Measurements from ENCODE around the gene DIP2C. TPM values are rescaled to one million over a fixed set of nuclear protein-coding genes. Genes with fewer than 3 reads are reported as not detected.

Gene DIP2C
- polyA plus RNA-seq, 1 donor from 2014 or later, result 1.4 TPM

GRCh38 chr10:298033-298432, 391.4 kb downstream of the DIP2C start:
- Mint-ChIP-seq H3K9me3 (no peaks in the 10 kb centered on the region), H3K27me3 (no peaks in the 10 kb centered on the region), H3K4me3 (peak overlapping the region in 1 of 4 donors; percentile 13), H3K4me1 (peaks cover 17 to 29% (median 19%) of the 10 kb centered on the region in 3 donors), H3K36me3 (peaks cover 4% of the 10 kb centered on the region), H3K27ac (no peak overlapping the region)

- Mint-ChIP-seq H3K4me1 (peaks cover 19 to 29% (median 19%) of the 10 kb centered on the region in 3 donors), H3K27ac (no peak overlapping the region), H3K9me3 (no peaks in the 10 kb centered on the region), H3K27me3 (peaks cover 4% of the 10 kb centered on the region), H3K4me3 (peak overlapping the region in 1 of 4 donors; percentile 49), H3K36me3 (peaks cover 4% of the 10 kb centered on the region)
Measured at GRCh38 chr10:297567-297966, 391.9 kb downstream of the DIP2C start.

GRCh38 chr10:293636-294035, 395.8 kb downstream of the DIP2C start:
- Mint-ChIP-seq H3K36me3 (peaks cover 4% of the 10 kb centered on the region), H3K4me3 (peak overlapping the region in 1 of 4 donors; percentile 72), H3K27me3 (peaks cover 14% of the 10 kb centered on the region), H3K27ac (no peak overlapping the region), H3K4me1 (peaks cover 9 to 21% (median 16%) of the 10 kb centered on the region in 3 donors), H3K9me3 (no peaks in the 10 kb centered on the region)

GRCh38 chr10:290026-290725, 399.3 kb downstream of the DIP2C start:
- no peak overlapping the region for H3K27ac Mint-ChIP-seq
- peaks cover 4% of the 10 kb centered on the region for H3K36me3 Mint-ChIP-seq

GRCh38 chr10:289581-289980, 399.9 kb downstream of the DIP2C start:
- Mint-ChIP-seq H3K4me1 (peaks cover 8 to 18% (median 12%) of the 10 kb centered on the region in 3 donors), H3K36me3 (peaks cover 4% of the 10 kb centered on the region), H3K27ac (peak overlapping the region in 1 of 3 donors; percentile 62), H3K27me3 (peaks cover 15% of the 10 kb centered on the region), H3K4me3 (peak overlapping the region in 1 of 4 donors; percentile 52), H3K9me3 (no peaks in the 10 kb centered on the region)

More at GRCh38 chr10:290026-290725, 399.3 kb downstream of the DIP2C start:
- H3K27me3 Mint-ChIP-seq, result peaks cover 15% of the 10 kb centered on the region
- peak overlapping the region in 1 of 4 donors; percentile 52 for H3K4me3 Mint-ChIP-seq
- peaks cover 9 to 16% (median 15%) of the 10 kb centered on the region in 3 donors for H3K4me1 Mint-ChIP-seq
- no peaks in the 10 kb centered on the region for H3K9me3 Mint-ChIP-seq

- H3K4me1 Mint-ChIP-seq, result peaks cover 9 to 22% (median 13%) of the 10 kb centered on the region in 3 donors
- H3K4me3 Mint-ChIP-seq, result no peak overlapping the region
- H3K27ac Mint-ChIP-seq, result peak overlapping the region in 1 of 3 donors; percentile 62
- H3K9me3 Mint-ChIP-seq, result no peaks in the 10 kb centered on the region
- peaks cover 15% of the 10 kb centered on the region for H3K27me3 Mint-ChIP-seq
- peaks cover 2% of the 10 kb centered on the region for H3K36me3 Mint-ChIP-seq
Measured at GRCh38 chr10:288316-289200, 400.9 kb downstream of the DIP2C start.

- no peaks in the 10 kb centered on the region for H3K36me3 Mint-ChIP-seq
- no peak overlapping the region for H3K27ac Mint-ChIP-seq
Measured at GRCh38 chr10:287814-288213, 401.7 kb downstream of the DIP2C start.

GRCh38 chr10:287026-287709, 402.3 kb downstream of the DIP2C start:
- H3K36me3 Mint-ChIP-seq, result no peaks in the 10 kb centered on the region
- H3K4me1 Mint-ChIP-seq, result peaks cover 13 to 24% (median 18%) of the 10 kb centered on the region in 3 donors
- no peaks in the 10 kb centered on the region for H3K9me3 Mint-ChIP-seq
- peaks cover 10% of the 10 kb centered on the region for H3K27me3 Mint-ChIP-seq
- H3K4me3 Mint-ChIP-seq, result no peak overlapping the region
- no peak overlapping the region for H3K27ac Mint-ChIP-seq

More at GRCh38 chr10:287814-288213, 401.7 kb downstream of the DIP2C start:
- no peaks in the 10 kb centered on the region for H3K9me3 Mint-ChIP-seq
- H3K4me1 Mint-ChIP-seq, result peaks cover 15 to 24% (median 18%) of the 10 kb centered on the region in 3 donors
- H3K27me3 Mint-ChIP-seq, result peaks cover 14% of the 10 kb centered on the region
- no peak overlapping the region for H3K4me3 Mint-ChIP-seq

- H3K27me3 Mint-ChIP-seq, result peaks cover 8% of the 10 kb centered on the region
- no peak overlapping the region for H3K4me3 Mint-ChIP-seq
- no peaks in the 10 kb centered on the region for H3K9me3 Mint-ChIP-seq
- H3K27ac Mint-ChIP-seq, result no peak overlapping the region
- H3K36me3 Mint-ChIP-seq, result no peaks in the 10 kb centered on the region
- H3K4me1 Mint-ChIP-seq, result peaks cover 16 to 17% (median 16%) of the 10 kb centered on the region in 3 donors
Measured at GRCh38 chr10:285216-285615, 404.3 kb downstream of the DIP2C start.

GRCh38 chr10:283916-284356, 405.5 kb downstream of the DIP2C start:
- Mint-ChIP-seq H3K27me3 (peaks cover 3% of the 10 kb centered on the region), H3K36me3 (no peaks in the 10 kb centered on the region), H3K9me3 (no peaks in the 10 kb centered on the region), H3K4me3 (peak overlapping the region; percentile 11 to 76 (median 60)), H3K4me1 (peaks cover 16 to 17% (median 16%) of the 10 kb centered on the region in 3 donors), H3K27ac (peak overlapping the region in 1 of 3 donors; percentile 41)

- no peaks in the 10 kb centered on the region for H3K9me3 Mint-ChIP-seq
- no peaks in the 10 kb centered on the region for H3K27me3 Mint-ChIP-seq
- peaks cover 16 to 17% (median 16%) of the 10 kb centered on the region in 3 donors for H3K4me1 Mint-ChIP-seq
- no peak overlapping the region for H3K4me3 Mint-ChIP-seq
- H3K27ac Mint-ChIP-seq, result no peak overlapping the region
- H3K36me3 Mint-ChIP-seq, result no peaks in the 10 kb centered on the region
Measured at GRCh38 chr10:283140-283479, 406.4 kb downstream of the DIP2C start.

GRCh38 chr10:282294-283139, 407.0 kb downstream of the DIP2C start:
- Mint-ChIP-seq H3K4me3 (no peak overlapping the region), H3K36me3 (no peaks in the 10 kb centered on the region), H3K9me3 (no peaks in the 10 kb centered on the region), H3K27me3 (no peaks in the 10 kb centered on the region), H3K27ac (no peak overlapping the region), H3K4me1 (peaks cover 16 to 17% (median 16%) of the 10 kb centered on the region in 3 donors)

- H3K36me3 Mint-ChIP-seq, result no peaks in the 10 kb centered on the region
- no peaks in the 10 kb centered on the region for H3K9me3 Mint-ChIP-seq
- H3K27me3 Mint-ChIP-seq, result no peaks in the 10 kb centered on the region
- H3K4me3 Mint-ChIP-seq, result no peak overlapping the region
- H3K4me1 Mint-ChIP-seq, result peaks cover 15 to 17% (median 15%) of the 10 kb centered on the region in 3 donors
- H3K27ac Mint-ChIP-seq, result no peak overlapping the region
Measured at GRCh38 chr10:279655-280054, 409.8 kb downstream of the DIP2C start.

GRCh38 chr10:279232-279631, 410.2 kb downstream of the DIP2C start:
- H3K4me1 Mint-ChIP-seq, result peaks cover 11 to 14% (median 14%) of the 10 kb centered on the region in 3 donors
- H3K4me3 Mint-ChIP-seq, result no peak overlapping the region
- H3K27ac Mint-ChIP-seq, result no peak overlapping the region
- no peaks in the 10 kb centered on the region for H3K27me3 Mint-ChIP-seq
- H3K36me3 Mint-ChIP-seq, result no peaks in the 10 kb centered on the region
- no peaks in the 10 kb centered on the region for H3K9me3 Mint-ChIP-seq

Measured in IgD-negative memory B cell (primary cell).